ENCODE results near the gene MTCL1. TPM values are rescaled to one million over a fixed set of nuclear protein-coding genes. Genes with fewer than 3 reads are reported as not detected.

Gene MTCL1
- total RNA-seq, 2 donors from 2014 or later, result 5.4 to 7.2 TPM

DNA sequence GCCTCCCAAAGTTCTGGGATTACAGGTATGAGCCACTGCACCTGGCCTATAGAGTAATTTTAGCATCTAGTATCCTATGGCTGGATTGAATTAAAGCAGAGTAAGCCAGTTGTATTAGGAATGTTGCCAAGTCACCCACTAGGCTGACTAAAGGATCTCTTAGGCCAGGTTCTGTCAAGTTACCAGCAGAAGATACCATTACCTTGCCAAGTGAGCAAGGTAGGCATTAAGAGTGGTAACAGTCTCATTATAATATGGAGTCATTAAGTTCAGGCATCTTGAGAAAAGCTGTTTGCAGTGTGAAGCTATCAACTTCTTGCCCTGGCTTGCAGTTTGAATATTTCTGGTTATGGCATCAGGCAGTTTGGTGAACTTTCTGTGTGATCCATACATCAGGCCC lies 37.0 kb upstream of the MTCL1 start:
- H3K4me1 ChIP-seq, result no peaks in the 10 kb centered on the region
- H3K36me3 ChIP-seq, result no peaks in the 10 kb centered on the region
- DNase-seq (ENCODE audit: low spot score), result no peak
- TF ChIP-seq, protein P1, sequence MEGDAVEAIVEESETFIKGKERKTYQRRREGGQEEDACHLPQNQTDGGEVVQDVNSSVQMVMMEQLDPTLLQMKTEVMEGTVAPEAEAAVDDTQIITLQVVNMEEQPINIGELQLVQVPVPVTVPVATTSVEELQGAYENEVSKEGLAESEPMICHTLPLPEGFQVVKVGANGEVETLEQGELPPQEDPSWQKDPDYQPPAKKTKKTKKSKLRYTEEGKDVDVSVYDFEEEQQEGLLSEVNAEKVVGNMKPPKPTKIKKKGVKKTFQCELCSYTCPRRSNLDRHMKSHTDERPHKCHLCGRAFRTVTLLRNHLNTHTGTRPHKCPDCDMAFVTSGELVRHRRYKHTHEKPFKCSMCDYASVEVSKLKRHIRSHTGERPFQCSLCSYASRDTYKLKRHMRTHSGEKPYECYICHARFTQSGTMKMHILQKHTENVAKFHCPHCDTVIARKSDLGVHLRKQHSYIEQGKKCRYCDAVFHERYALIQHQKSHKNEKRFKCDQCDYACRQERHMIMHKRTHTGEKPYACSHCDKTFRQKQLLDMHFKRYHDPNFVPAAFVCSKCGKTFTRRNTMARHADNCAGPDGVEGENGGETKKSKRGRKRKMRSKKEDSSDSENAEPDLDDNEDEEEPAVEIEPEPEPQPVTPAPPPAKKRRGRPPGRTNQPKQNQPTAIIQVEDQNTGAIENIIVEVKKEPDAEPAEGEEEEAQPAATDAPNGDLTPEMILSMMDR (IDR thresholded peaks at IDR 0.05), result no peak
- H3K27ac ChIP-seq, result no peak overlapping the region
- no peaks in the 10 kb centered on the region for H3K27me3 ChIP-seq
- no peaks in the 10 kb centered on the region for H3K9me3 ChIP-seq
- no peak overlapping the region for H3K4me3 ChIP-seq

GRCh38 chr18:8669571-8669970 lies 35.8 kb upstream of the MTCL1 start:
- H3K27ac ChIP-seq, result no peak overlapping the region
- TF ChIP-seq, protein P1 (IDR thresholded peaks at IDR 0.05), result no peak
- H3K4me3 ChIP-seq, result no peak overlapping the region
- no peaks in the 10 kb centered on the region for H3K36me3 ChIP-seq
- DNase-seq (ENCODE audit: low spot score), result no peak
- no peaks in the 10 kb centered on the region for H3K27me3 ChIP-seq
- no peaks in the 10 kb centered on the region for H3K9me3 ChIP-seq
- H3K4me1 ChIP-seq, result no peaks in the 10 kb centered on the region

- no peaks in the 10 kb centered on the region for H3K36me3 ChIP-seq
- DNase-seq (ENCODE audit: low spot score), result no peak
- no peaks in the 10 kb centered on the region for H3K9me3 ChIP-seq
- no peaks in the 10 kb centered on the region for H3K27me3 ChIP-seq
- TF ChIP-seq, protein P1 (IDR thresholded peaks at IDR 0.05), result no peak
- H3K27ac ChIP-seq, result no peak overlapping the region
- H3K4me1 ChIP-seq, result no peaks in the 10 kb centered on the region
- no peak overlapping the region for H3K4me3 ChIP-seq
Measured at GRCh38 chr18:8673256-8674209, 31.8 kb upstream of the MTCL1 start.

DNA sequence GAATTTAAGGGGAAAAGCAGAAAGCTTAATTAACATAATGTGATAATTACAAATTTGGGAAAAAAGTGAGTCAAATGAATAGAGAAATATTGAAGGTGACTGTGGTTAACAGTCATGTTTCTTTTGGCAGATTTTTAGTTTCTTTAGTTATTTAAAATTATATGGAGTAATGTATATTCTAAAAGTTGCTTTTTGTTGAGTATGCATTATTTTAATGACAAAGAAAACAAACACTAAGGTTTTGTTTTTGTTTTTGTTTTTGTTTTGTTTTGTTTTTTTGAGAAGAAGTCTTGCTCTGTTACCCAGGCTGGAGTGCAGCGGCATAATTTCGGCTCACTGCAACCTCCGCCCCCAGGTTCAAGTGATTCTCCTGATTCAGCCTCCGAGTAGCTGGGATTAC lies 30.3 kb upstream of the MTCL1 start:
- DNase-seq (ENCODE audit: low spot score), result no peak
- H3K4me3 ChIP-seq, result no peak overlapping the region
- H3K36me3 ChIP-seq, result no peaks in the 10 kb centered on the region
- H3K9me3 ChIP-seq, result no peaks in the 10 kb centered on the region
- no peak overlapping the region for H3K27ac ChIP-seq
- TF ChIP-seq, protein P1 (IDR thresholded peaks at IDR 0.05), result no peak
- H3K27me3 ChIP-seq, result no peaks in the 10 kb centered on the region
- no peaks in the 10 kb centered on the region for H3K4me1 ChIP-seq

DNA sequence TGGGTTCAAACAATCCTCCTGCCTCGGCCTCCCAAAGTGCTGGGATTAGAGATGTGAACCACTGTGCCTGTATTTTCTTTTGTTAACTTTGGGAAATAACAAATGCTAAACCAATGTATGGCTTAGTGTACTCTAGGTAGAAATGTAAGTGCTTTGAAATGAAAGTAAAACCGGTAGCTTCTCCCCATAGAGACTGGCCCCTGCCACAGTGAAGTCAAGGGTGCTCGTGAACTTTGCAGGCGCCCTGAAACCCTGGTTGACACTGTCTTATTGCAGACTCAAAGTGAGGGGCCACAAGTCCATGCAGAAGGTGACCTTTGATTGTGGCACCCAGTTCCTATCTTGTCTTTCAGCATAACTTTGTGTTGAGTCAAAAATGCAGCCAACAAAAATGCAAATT lies 24.2 kb upstream of the MTCL1 start:
- Histone ChIP-seq H3K27me3 (no peaks in the 10 kb centered on the region), H3K4me3 (no peak overlapping the region), H3K4me1 (no peaks in the 10 kb centered on the region), H3K27ac (no peak overlapping the region), H3K36me3 (no peaks in the 10 kb centered on the region), H3K9me3 (no peaks in the 10 kb centered on the region)
- TF ChIP-seq, protein P1 (IDR thresholded peaks at IDR 0.05), result no peak
- DNase-seq (ENCODE audit: low spot score), result no peak
